ENCODE measurements around the gene TEAD2. TPM values are rescaled to one million over a fixed set of nuclear protein-coding genes. Genes with fewer than 3 reads are reported as not detected.
A peak's percentile ranks its signal among the peaks of the same experiment; 100 is the strongest.

Gene TEAD2
- total and polyA plus RNA-seq, 9 donors: 27.8 to 63.1 (median 41.6) TPM

GRCh38 chr19:49390131-49390928 lies 28.1 kb upstream of the TEAD2 start:
- no peak for DNase-seq
- Histone ChIP-seq H3K4me1 (ENCODE audit: insufficient read depth) (no peaks in the 10 kb centered on the region), H3K36me3 (no peaks in the 10 kb centered on the region), H3K27ac (no peak overlapping the region), H3K9me3 (no peaks in the 10 kb centered on the region), H3K4me3 (no peak overlapping the region), H3K27me3 (no peaks in the 10 kb centered on the region)
- no peak for TF ChIP-seq POLR2A (IDR thresholded peaks at IDR 0.05)
- no peak for TF ChIP-seq EP300 (IDR thresholded peaks at IDR 0.05)
- TF ChIP-seq, protein P1, sequence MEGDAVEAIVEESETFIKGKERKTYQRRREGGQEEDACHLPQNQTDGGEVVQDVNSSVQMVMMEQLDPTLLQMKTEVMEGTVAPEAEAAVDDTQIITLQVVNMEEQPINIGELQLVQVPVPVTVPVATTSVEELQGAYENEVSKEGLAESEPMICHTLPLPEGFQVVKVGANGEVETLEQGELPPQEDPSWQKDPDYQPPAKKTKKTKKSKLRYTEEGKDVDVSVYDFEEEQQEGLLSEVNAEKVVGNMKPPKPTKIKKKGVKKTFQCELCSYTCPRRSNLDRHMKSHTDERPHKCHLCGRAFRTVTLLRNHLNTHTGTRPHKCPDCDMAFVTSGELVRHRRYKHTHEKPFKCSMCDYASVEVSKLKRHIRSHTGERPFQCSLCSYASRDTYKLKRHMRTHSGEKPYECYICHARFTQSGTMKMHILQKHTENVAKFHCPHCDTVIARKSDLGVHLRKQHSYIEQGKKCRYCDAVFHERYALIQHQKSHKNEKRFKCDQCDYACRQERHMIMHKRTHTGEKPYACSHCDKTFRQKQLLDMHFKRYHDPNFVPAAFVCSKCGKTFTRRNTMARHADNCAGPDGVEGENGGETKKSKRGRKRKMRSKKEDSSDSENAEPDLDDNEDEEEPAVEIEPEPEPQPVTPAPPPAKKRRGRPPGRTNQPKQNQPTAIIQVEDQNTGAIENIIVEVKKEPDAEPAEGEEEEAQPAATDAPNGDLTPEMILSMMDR (IDR thresholded peaks at IDR 0.05): no peak
- 53 to 62% (median 56%) methylated on average over 23 to 26 of the region's 26 CpGs for WGBS, 3 donors
- intact Hi-C loops (cut with DNase I): loop anchor here in 1 of 4 donors (2.0 kb wide), 1 partner anchor 52 kb away; no protein-coding TSS in a partner anchor

GRCh38 chr19:49389406-49389805 lies 27.2 kb upstream of the TEAD2 start:
- H3K4me3 ChIP-seq: no peak overlapping the region
- no peak for DNase-seq
- H3K36me3 ChIP-seq: no peaks in the 10 kb centered on the region
- 85 to 90% (median 87%) methylated on average over 17 to 20 of the region's 20 CpGs for WGBS, 3 donors
- H3K27me3 ChIP-seq: no peaks in the 10 kb centered on the region
- intact Hi-C loops (cut with DNase I): no loop called here
- TF ChIP-seq EP300 (IDR thresholded peaks at IDR 0.05) (no peak), POLR2A (IDR thresholded peaks at IDR 0.05) (no peak)
- TF ChIP-seq, protein P1 (IDR thresholded peaks at IDR 0.05): no peak
- H3K27ac ChIP-seq: no peak overlapping the region
- H3K9me3 ChIP-seq: no peaks in the 10 kb centered on the region
- H3K4me1 ChIP-seq (ENCODE audit: insufficient read depth): no peaks in the 10 kb centered on the region

DNA sequence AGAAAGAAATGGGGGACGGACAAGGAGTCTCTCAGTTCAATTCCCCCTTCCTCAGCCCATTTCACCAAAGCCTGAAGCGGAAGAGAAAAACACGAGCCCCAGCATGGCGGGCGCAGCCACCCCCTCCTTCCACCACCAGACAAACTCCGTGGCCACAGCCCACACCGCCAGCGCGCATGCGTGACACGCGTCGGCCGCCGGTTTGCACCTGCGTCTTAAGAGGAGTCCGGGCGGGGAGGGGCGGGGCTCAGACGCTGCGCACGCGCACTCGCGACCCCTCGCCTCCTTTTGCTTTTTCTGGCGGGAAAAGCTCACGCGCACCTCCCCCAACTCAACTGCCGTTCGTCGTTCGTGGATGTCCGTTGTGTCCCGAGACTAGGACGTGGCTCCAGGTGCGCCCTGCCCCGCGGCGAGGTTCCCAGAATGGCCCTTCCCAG lies 25.7 kb upstream of the TEAD2 start, which contains the start of gene KASH5:
Gene KASH5 (plus strand): TSS at position 314 of the 437 bp plus-strand sequence. CDS start 2,635 bp downstream, outside the sequence.
- intact Hi-C loops (cut with DNase I): no loop called here
- Histone ChIP-seq H3K27me3 (no peaks in the 10 kb centered on the region), H3K4me3 (no peak within 1 kb of the TSS), H3K4me1 (ENCODE audit: insufficient read depth) (no peaks in the 10 kb centered on the region), H3K27ac (no peak within 1 kb of the TSS), H3K36me3 (no peaks in the 10 kb centered on the region), H3K9me3 (no peaks in the 10 kb centered on the region)
- TF ChIP-seq POLR2A (IDR thresholded peaks at IDR 0.05): no peak
- no peak for TF ChIP-seq EP300 (IDR thresholded peaks at IDR 0.05)
- TF ChIP-seq, protein P1 (IDR thresholded peaks at IDR 0.05): no peak
- WGBS, 3 donors: 38 to 56% (median 50%) methylated on average over 40 of the region's 40 CpGs
- DNase-seq: peak; percentile 42 to 77 (median 57)

- TF ChIP-seq EP300 (IDR thresholded peaks at IDR 0.05) (no peak), POLR2A (IDR thresholded peaks at IDR 0.05) (no peak)
- TF ChIP-seq, protein P1 (IDR thresholded peaks at IDR 0.05): no peak
- WGBS, 3 donors: 0 to 93% (median 47%) methylated on average over 1 of the region's 1 CpG
- no peak for DNase-seq
- intact Hi-C loops (cut with DNase I): no loop called here
- H3K9me3 ChIP-seq: peaks cover 0 to 3% of the 10 kb centered on the region in 2 donors
- no peaks in the 10 kb centered on the region for H3K27me3 ChIP-seq
- no peaks in the 10 kb centered on the region for H3K4me1 ChIP-seq (ENCODE audit: insufficient read depth)
- H3K4me3 ChIP-seq: no peak overlapping the region
- no peak overlapping the region for H3K27ac ChIP-seq
- no peaks in the 10 kb centered on the region for H3K36me3 ChIP-seq
These were observed 21.4 kb upstream of the TEAD2 start for GRCh38 chr19:49383599-49383998.

Measured in ovary (tissue), 9 donors.